Measurements from ENCODE around the gene TRIM41.

DNA sequence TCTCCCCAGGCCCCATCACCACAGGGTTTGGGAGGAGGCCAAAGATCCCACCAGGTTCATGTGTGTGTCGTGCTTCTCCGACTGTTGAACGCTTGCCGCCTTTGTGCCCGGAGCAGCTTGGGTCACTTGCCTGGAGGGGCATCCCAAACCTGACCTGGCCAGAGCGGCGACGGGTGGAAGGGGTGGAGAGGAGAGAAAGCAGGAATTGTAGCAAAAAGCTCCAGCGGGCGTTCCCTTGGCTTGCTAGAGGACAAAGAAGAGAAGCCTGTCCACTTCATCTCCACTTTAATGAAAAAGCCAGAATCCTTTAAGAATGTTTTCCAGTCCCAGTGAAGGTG lies 2.9 kb upstream of the TRIM41 start:
- TF ChIP-seq, protein P1, sequence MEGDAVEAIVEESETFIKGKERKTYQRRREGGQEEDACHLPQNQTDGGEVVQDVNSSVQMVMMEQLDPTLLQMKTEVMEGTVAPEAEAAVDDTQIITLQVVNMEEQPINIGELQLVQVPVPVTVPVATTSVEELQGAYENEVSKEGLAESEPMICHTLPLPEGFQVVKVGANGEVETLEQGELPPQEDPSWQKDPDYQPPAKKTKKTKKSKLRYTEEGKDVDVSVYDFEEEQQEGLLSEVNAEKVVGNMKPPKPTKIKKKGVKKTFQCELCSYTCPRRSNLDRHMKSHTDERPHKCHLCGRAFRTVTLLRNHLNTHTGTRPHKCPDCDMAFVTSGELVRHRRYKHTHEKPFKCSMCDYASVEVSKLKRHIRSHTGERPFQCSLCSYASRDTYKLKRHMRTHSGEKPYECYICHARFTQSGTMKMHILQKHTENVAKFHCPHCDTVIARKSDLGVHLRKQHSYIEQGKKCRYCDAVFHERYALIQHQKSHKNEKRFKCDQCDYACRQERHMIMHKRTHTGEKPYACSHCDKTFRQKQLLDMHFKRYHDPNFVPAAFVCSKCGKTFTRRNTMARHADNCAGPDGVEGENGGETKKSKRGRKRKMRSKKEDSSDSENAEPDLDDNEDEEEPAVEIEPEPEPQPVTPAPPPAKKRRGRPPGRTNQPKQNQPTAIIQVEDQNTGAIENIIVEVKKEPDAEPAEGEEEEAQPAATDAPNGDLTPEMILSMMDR (IDR thresholded peaks at IDR 0.05) = no peak
- no peak for TF ChIP-seq POLR2A (IDR thresholded peaks at IDR 0.05)
- TF ChIP-seq POLR2AphosphoS5 (IDR thresholded peaks at IDR 0.05) = no peak

Measured in breast epithelium (tissue), 3 donors.